ENCODE results near the gene AGXT. TPM values are rescaled to one million over a fixed set of nuclear protein-coding genes. Genes with fewer than 3 reads are reported as not detected.

The AGXT gene
- total RNA-seq, 1 experiment from 2014 or later: 0.34 TPM

- CTCF ChIA-PET: no interaction called here
- BruUV-seq (replicated peaks): no TSS peak
- Histone ChIP-seq H3K4me1 (ENCODE audit: control insufficient read depth in 1 of 2, insufficient read depth in 2 of 2, low read length in 2 of 2) (no peaks in the 10 kb centered on the region), H3K36me3 (ENCODE audit: control insufficient read depth in 1 of 2, insufficient read depth in 2 of 2, low read length in 2 of 2) (no peaks in the 10 kb centered on the region), H3K27me3 (ENCODE audit: insufficient read depth, low read length) (no peaks in the 10 kb centered on the region), H3K9ac (ENCODE audit: low read length) (no peak overlapping the region), H2AFZ (ENCODE audit: low read depth, low read length, poor library complexity, severe bottlenecking) (no peak overlapping the region), H3K9me3 (ENCODE audit: control insufficient read depth in 1 of 2, insufficient read depth in 1 of 2, low read depth in 1 of 2, low read length in 2 of 2) (no peaks in the 10 kb centered on the region), H3K9me2 (ENCODE audit: insufficient read depth) (no peaks in the 10 kb centered on the region), H3K4me2 (ENCODE audit: low read length) (no peak overlapping the region), H3K27ac (ENCODE audit: low read depth, low read length) (no peak overlapping the region), H4K20me1 (ENCODE audit: insufficient read depth) (no peaks in the 10 kb centered on the region), H3K79me2 (ENCODE audit: insufficient read depth, low read length) (no peaks in the 10 kb centered on the region), H3K4me3 (replicated peaks in 1 of 2; ENCODE audit: low read depth in 1 of 2, low read length in 2 of 2) (no peak overlapping the region)
- POLR2A ChIA-PET: no interaction called here
- RAD21 ChIA-PET (ENCODE audit: low non-redundant PET in 1 of 2, low total read pairs in 2 of 2, uncharacterized antibody in 2 of 2, unreplicated experiment in 2 of 2): no interaction called here
- no peak for DNase-seq (ENCODE audit: low read depth, low spot score)
- intact Hi-C loops (cut with micrococcal nuclease): no loop called here
- TF ChIP-seq ZFX (IDR thresholded peaks at IDR 0.05): no peak
- TF ChIP-seq YY1 (IDR thresholded peaks at IDR 0.05; ENCODE audit: extremely low read depth, insufficient replicate concordance, low read depth, low read length): no peak
- no peak for TF ChIP-seq SP1 (IDR thresholded peaks at IDR 0.05; ENCODE audit: low read depth)
- no peak for TF ChIP-seq EZH2 (IDR thresholded peaks at IDR 0.05)
- TF ChIP-seq SIN3A (IDR thresholded peaks at IDR 0.05; ENCODE audit: low read depth): no peak
- TF ChIP-seq POLR2A (IDR thresholded peaks at IDR 0.05; ENCODE audit: borderline replicate concordance, extremely low read depth, insufficient read depth, insufficient read length): no peak
- TF ChIP-seq EZH2phosphoT487 (IDR thresholded peaks at IDR 0.05; ENCODE audit: borderline replicate concordance): no peak
- no peak for TF ChIP-seq ZBTB33 (IDR thresholded peaks at IDR 0.05; ENCODE audit: extremely low read depth, insufficient replicate concordance, low read length)
- no peak for TF ChIP-seq ELF1 (IDR thresholded peaks at IDR 0.05; ENCODE audit: borderline replicate concordance, low read depth)
- no peak for TF ChIP-seq POLR2AphosphoS5 (IDR thresholded peaks at IDR 0.05; ENCODE audit: low read depth, low read length)
- no peak for ATAC-seq
Measured at GRCh38 chr2:240928476-240929363, 60.1 kb downstream of the AGXT start.
